GM12878 (cell line): ENCODE measurements around the gene DNAJC13. TPM values are rescaled to one million over a fixed set of nuclear protein-coding genes. Genes with fewer than 3 reads are reported as not detected.
A peak's percentile ranks its signal among the peaks of the same experiment; 100 is the strongest.

Experiments
- ATAC-seq: fragments of 200-7000 bp; cut with Tn5 transposase; 3 replicates; pipeline ENCODE4 v1.9.1; 2020; ENCODE audit warnings: mild to moderate bottlenecking, moderate library complexity
- BruUV-seq: library from RNA; stranded (reverse); fragments of 400-500 nt; replicated peaks from 2 replicates; lab custom pipeline; 2021; lab: Mats Ljungman, UMichigan
- CTCF ChIA-PET: fragments of 300-600 bp; sonication (Branson Sonifier 250); formaldehyde crosslinking; extraction: SDS; loops from one replicate; lab custom pipeline; 2021; ENCODE audit warnings: inconsistent platforms; lab: Yijun Ruan, JAX
- POLR2A ChIA-PET: fragments of 350-600 bp; formaldehyde crosslinking; extraction: SDS; loops from one replicate; lab custom pipeline; 2021; ENCODE audit warnings: inconsistent platforms; lab: Charles Lee
- RAD21 ChIA-PET: fragments of 300-600 bp; sonication (Branson Sonifier 250); formaldehyde crosslinking; loops from one replicate; lab custom pipeline; 2023; ENCODE audit warnings: antibody characterized with exemption; ENCODE audit not compliant: unreplicated experiment; lab: Charles Lee
- SMC1A ChIA-PET: fragments of 300-600 bp; sonication (Branson Sonifier 250); formaldehyde crosslinking; loops from one replicate; lab custom pipeline; 2023; ENCODE audit not compliant: unreplicated experiment, uncharacterized antibody; lab: Charles Lee
- DNase-seq: peaks from one replicate; pipeline ENCODE4 v3.0.0-alpha.2; 2011; ENCODE audit warnings: low read depth, low spot score
- FAIRE-seq: peaks from 3 replicates; lab custom pipeline; 2011; peaks lifted over from hg19 to GRCh38; lab: Jason Lieb, UNC
- H2AFZ ChIP-seq: 2 replicates; pipeline ENCODE4 v1.6.0; 2011; ENCODE audit warnings: low read depth, low read length, control low read depth; ENCODE audit not compliant: control insufficient read depth
- H3K27ac ChIP-seq: 2 replicates; pipeline ENCODE4 v1.5.1; 2011; ENCODE audit warnings: control low read depth; ENCODE audit not compliant: control insufficient read depth, insufficient read depth
- H3K27me3 ChIP-seq, 2 experiments: replicated peaks in 1 of 2; 2 replicates each; pipeline versions ENCODE4 v1.6.0 to v1.6.1; 2011; ENCODE audit warnings: low read length in 1 of 2; ENCODE audit not compliant: control insufficient read depth in 2 of 2, insufficient read depth in 2 of 2
- H3K36me3 ChIP-seq, 2 experiments: 2 replicates each; pipeline ENCODE4 v1.5.1; 2011; ENCODE audit warnings: low read length in 1 of 2; ENCODE audit not compliant: control insufficient read depth in 2 of 2, insufficient read depth in 2 of 2
- H3K4me1 ChIP-seq: 2 replicates; pipeline ENCODE4 v1.6.1; 2011; ENCODE audit warnings: mild to moderate bottlenecking, low read length, moderate library complexity, mixed read lengths; ENCODE audit not compliant: control insufficient read depth, insufficient read depth
- H3K4me2 ChIP-seq: 2 replicates; pipeline ENCODE4 v1.6.0; 2011; ENCODE audit warnings: control low read depth; ENCODE audit not compliant: control insufficient read depth, insufficient read depth
- H3K4me3 ChIP-seq: fragments of 200-600 bp; sonication (generic); 2 replicates; pipeline ENCODE4 v1.5.1; 2016
- H3K79me2 ChIP-seq: 2 replicates; pipeline ENCODE4 v1.6.0; 2011; ENCODE audit warnings: low read length; ENCODE audit not compliant: control insufficient read depth, insufficient read depth
- H3K9ac ChIP-seq: 2 replicates; pipeline ENCODE4 v1.8.0; 2011; ENCODE audit warnings: low read length, control low read depth, mixed read lengths; ENCODE audit not compliant: control insufficient read depth, insufficient read depth
- H3K9me3 ChIP-seq: replicated peaks from 3 replicates; pipeline ENCODE4 v1.5.1; 2011; ENCODE audit warnings: mild to moderate bottlenecking, low read length; ENCODE audit not compliant: control insufficient read depth, insufficient read depth
- H4K20me1 ChIP-seq: 2 replicates; pipeline ENCODE4 v1.6.0; 2011; ENCODE audit not compliant: control insufficient read depth, insufficient read depth
- ATF7 ChIP-seq: fragments of 450-650 bp; IDR thresholded peaks from 2 replicates; pipeline ENCODE4 v1.6.1; 2016; ENCODE audit warnings: low read depth, mild to moderate bottlenecking
- BHLHE40 ChIP-seq, 2 experiments: fragments of 450-650 bp in 1 of 2; IDR thresholded peaks; 2 replicates each; pipeline ENCODE4 v1.6.1; 2011 to 2017; ENCODE audit warnings: low read depth in 2 of 2, borderline replicate concordance in 1 of 2, improper control_type of control experiment in 1 of 2, low read length in 1 of 2, mild to moderate bottlenecking in 1 of 2
- CHD2 ChIP-seq: IDR thresholded peaks from 2 replicates; pipeline ENCODE4 v1.6.1; 2011; ENCODE audit warnings: low read depth, low read length, improper control_type of control experiment, borderline replicate concordance
- DPF2 ChIP-seq: fragments of 450-650 bp; IDR thresholded peaks from 2 replicates; pipeline ENCODE4 v1.6.1; 2017; ENCODE audit warnings: mild to moderate bottlenecking
- EGR1 ChIP-seq, 2 experiments: IDR thresholded peaks; 1 replicate in 1 of 2; 2 replicates in 1 of 2; pipeline ENCODE4 v1.6.1; 2011 to 2012; ENCODE audit warnings: low read depth in 2 of 2, low read length in 2 of 2, borderline replicate concordance in 1 of 2, mild to moderate bottlenecking in 1 of 2, moderate library complexity in 1 of 2
- EP300 ChIP-seq, 2 experiments: fragments of 150-350 bp in 1 of 2; IDR thresholded peaks; 2 replicates each; pipeline ENCODE4 v1.6.1; 2011 to 2012; ENCODE audit warnings: low read depth in 2 of 2, low read length in 2 of 2, borderline replicate concordance in 1 of 2, improper control_type of control experiment in 1 of 2, inconsistent platforms in 1 of 2; ENCODE audit not compliant: control insufficient read depth in 1 of 2
- ESRRA ChIP-seq: IDR thresholded peaks from 2 replicates; pipeline ENCODE4 v1.6.1; 2012; ENCODE audit warnings: mild to moderate bottlenecking, low read length, improper control_type of control experiment
- HDAC6 ChIP-seq: fragments of 200-600 bp; sonication (generic); IDR thresholded peaks from one replicate; pipeline ENCODE4 v1.8.0; 2017; ENCODE audit warnings: antibody characterized with exemption; ENCODE audit not compliant: unreplicated experiment
- IKZF1 ChIP-seq: fragments of 450-650 bp; conservative IDR thresholded peaks from 2 replicates; pipeline ENCODE4 v1.6.1; 2017; ENCODE audit warnings: antibody characterized with exemption, mild to moderate bottlenecking
- IKZF2 ChIP-seq, 2 experiments: fragments of 450-650 bp; IDR thresholded peaks; 2 replicates each; pipeline ENCODE4 v1.6.1; 2017; ENCODE audit warnings: mild to moderate bottlenecking in 2 of 2, moderate library complexity in 2 of 2
- JUNB ChIP-seq: IDR thresholded peaks from 2 replicates; pipeline ENCODE4 v1.6.1; 2016; ENCODE audit warnings: antibody characterized with exemption, mild to moderate bottlenecking
- MXI1 ChIP-seq: fragments of 150-350 bp; IDR thresholded peaks from 2 replicates; pipeline ENCODE4 v1.6.1; 2011; ENCODE audit warnings: low read depth, mild to moderate bottlenecking, inconsistent platforms, low read length, improper control_type of control experiment
- NFIC ChIP-seq: IDR thresholded peaks from 2 replicates; pipeline ENCODE4 v1.6.1; 2012; ENCODE audit warnings: low read depth, mild to moderate bottlenecking, inconsistent platforms, low read length, moderate library complexity
- NFYB ChIP-seq: IDR thresholded peaks from 2 replicates; pipeline ENCODE4 v1.6.1; 2011; ENCODE audit warnings: low read depth, mild to moderate bottlenecking, low read length, improper control_type of control experiment, moderate library complexity; ENCODE audit not compliant: insufficient read depth
- PBX3 ChIP-seq: IDR thresholded peaks from 2 replicates; pipeline ENCODE4 v1.6.1; 2011; ENCODE audit warnings: mild to moderate bottlenecking, low read depth, low read length, moderate library complexity; ENCODE audit not compliant: insufficient replicate concordance
- PKNOX1 ChIP-seq: fragments of 450-650 bp; IDR thresholded peaks from 2 replicates; pipeline ENCODE4 v1.6.1; 2016; ENCODE audit warnings: mild to moderate bottlenecking
- SRF ChIP-seq, 2 experiments: IDR thresholded peaks; 2 replicates each; pipeline ENCODE4 v1.6.1; 2011; ENCODE audit warnings: low read depth in 2 of 2, low read length in 2 of 2, mild to moderate bottlenecking in 1 of 2, moderate library complexity in 1 of 2
- WRNIP1 ChIP-seq: IDR thresholded peaks from 2 replicates; pipeline ENCODE4 v1.6.1; 2011; ENCODE audit warnings: low read depth, low read length, improper control_type of control experiment, borderline replicate concordance
- YY1 ChIP-seq: IDR thresholded peaks from 2 replicates; pipeline ENCODE4 v1.6.1; 2011; ENCODE audit warnings: low read depth, mild to moderate bottlenecking, low read length
- WGBS: methylation state at CpG from one replicate; pipeline ENCODE4 v1.1.6; 2016; ENCODE audit warnings: low lambda C conversion rate; ENCODE audit not compliant: insufficient replicate concordance, insufficient coverage; ENCODE audit errors: missing lambda C conversion rate; 5-methylcytosine and 5-hydroxymethylcytosine counted together
- in situ Hi-C: fragments of 300-500 bp; cut with MboI; formaldehyde crosslinking; loops from 9 replicates; pipeline ENCODE4 v1.14.3; 2018; ENCODE audit warnings: mixed read lengths
- intact Hi-C: fragments of 100-400 bp; cut with micrococcal nuclease; formaldehyde crosslinking; loops from one replicate; pipeline ENCODE4 v1.14.2; 2022; ENCODE audit not compliant: unreplicated experiment
- polyA plus RNA-seq, 11 experiments: library from polyadenylated mRNA; depleted of rRNA in 4 of 11; unstranded in 6 of 11; stranded (reverse) in 5 of 11; fragments of >200 nt; fragmentation: Nextera tagmentation in 4 of 11; fragmentation: Illumina TruSeq in 1 of 11; extraction: Ambion mirVana in 4 of 11; extraction: Trizol in 1 of 11; gene quantifications; 1 replicate in 1 of 11; 2 replicates in 10 of 11; pipeline versions ENCODE4 v1.2.1 to v1.2.3, GENCODE V29; 2011 to 2016; ENCODE audit warnings: inconsistent platforms in 2 of 11, missing spikeins in 2 of 11, low read depth in 1 of 11
- total RNA-seq, 4 experiments: library from RNA; depleted of rRNA in 3 of 4; stranded (reverse); fragments of >200 nt in 3 of 4; fragmentation: Illumina TruSeq in 1 of 4; extraction: Trizol in 1 of 4; gene quantifications; 2 replicates each; pipeline versions ENCODE4 v1.2.1 to v1.2.3, GENCODE V29; 2013 to 2021

Gene DNAJC13
- total and polyA plus RNA-seq, 10 of the 15 experiments (the other 5 are each of a cell fraction or from before 2014, with no cell fraction given), result 8.3 to 33.9 (median 17.0) TPM

- TF ChIP-seq BHLHE40 (IDR thresholded peaks at IDR 0.05; ENCODE audit: borderline replicate concordance in 1 of 2, low read depth in 2 of 2, low read length in 1 of 2) (peak; percentile 77 to 89), EP300 (IDR thresholded peaks at IDR 0.05; ENCODE audit: borderline replicate concordance in 1 of 2, control insufficient read depth in 1 of 2, low read depth in 2 of 2, low read length in 2 of 2) (no peak), NFYB (no peak), IKZF2 (IDR thresholded peaks at IDR 0.05) (no peak; a peak in 1 of 4 replicates), YY1 (peak; percentile 98), ATF7 (no peak)
Measured at GRCh38 chr3:132416807-132417694, at the start of gene DNAJC13 (continued).

GRCh38 chr3:132368515-132368914, 48.8 kb upstream of the DNAJC13 start:
- FAIRE-seq (no peak), DNase-seq (no peak), ATAC-seq (no peak)
- in situ Hi-C loops (no loop called here), intact Hi-C loops (no loop called here)
- no peaks in the 10 kb centered on the region for H3K4me1 ChIP-seq
- 79% methylated on average over 2 of the region's 2 CpGs for WGBS
- no peaks in the 10 kb centered on the region; a peak in 1 of 4 replicates for H3K27me3 ChIP-seq
- no peak overlapping the region for H3K4me2 ChIP-seq
- CTCF ChIA-PET, result interaction anchor here (0.7 to 1.3 kb wide), 4 partner anchors 13 to 29 kb away, joined by 3 to 7 read pairs (median 4); no protein-coding TSS in a partner anchor
- H3K4me3 ChIP-seq, result no peak overlapping the region
- RAD21 ChIA-PET, result no interaction called here
- H3K27ac ChIP-seq, result no peak overlapping the region
- POLR2A ChIA-PET, result no interaction called here
- H4K20me1 ChIP-seq, result no peaks in the 10 kb centered on the region
- no peak overlapping the region for H3K9ac ChIP-seq
- no peak overlapping the region for H2AFZ ChIP-seq
- SMC1A ChIA-PET, result no interaction called here
- H3K36me3 ChIP-seq, result no peaks in the 10 kb centered on the region
- no peaks in the 10 kb centered on the region for H3K79me2 ChIP-seq
- no peaks in the 10 kb centered on the region for H3K9me3 ChIP-seq
- BruUV-seq, result no TSS peak
- TF ChIP-seq MXI1, result no peak
- TF ChIP-seq HDAC6, result no peak
- TF ChIP-seq PKNOX1, result no peak
- no peak for TF ChIP-seq ESRRA
- no peak for TF ChIP-seq JUNB
- TF ChIP-seq EGR1 (IDR thresholded peaks at IDR 0.05; ENCODE audit: borderline replicate concordance in 1 of 2, low read depth in 2 of 2, low read length in 2 of 2), result no peak
- TF ChIP-seq IKZF1, result no peak
- TF ChIP-seq SRF (IDR thresholded peaks at IDR 0.05; ENCODE audit: low read depth in 2 of 2, low read length in 2 of 2), result no peak
- no peak for TF ChIP-seq NFIC
- TF ChIP-seq PBX3, result no peak
- no peak for TF ChIP-seq CHD2
- TF ChIP-seq WRNIP1, result no peak
- no peak for TF ChIP-seq YY1
- no peak for TF ChIP-seq DPF2
